ENCODE data around the gene IPO13. TPM values are rescaled to one million over a fixed set of nuclear protein-coding genes. Genes with fewer than 3 reads are reported as not detected.

Gene IPO13
- total RNA-seq, 1 donor from 2014 or later, result 60.6 TPM

- intact Hi-C loops (cut with DNase I), result no loop called here
- no peak for DNase-seq (ENCODE audit: low spot score)
These were observed 35.5 kb downstream of the IPO13 start for GRCh38 chr1:43982241-43982640.

GRCh38 chr1:43982808-43983207, 36.1 kb downstream of the IPO13 start:
- DNase-seq (ENCODE audit: low spot score), result no peak

GRCh38 chr1:43983253-43983899, 36.6 kb downstream of the IPO13 start:
- no peak for DNase-seq (ENCODE audit: low spot score)

More at GRCh38 chr1:43982808-43983207, 36.1 kb downstream of the IPO13 start:
- intact Hi-C loops (cut with DNase I), result no loop called here

DNA sequence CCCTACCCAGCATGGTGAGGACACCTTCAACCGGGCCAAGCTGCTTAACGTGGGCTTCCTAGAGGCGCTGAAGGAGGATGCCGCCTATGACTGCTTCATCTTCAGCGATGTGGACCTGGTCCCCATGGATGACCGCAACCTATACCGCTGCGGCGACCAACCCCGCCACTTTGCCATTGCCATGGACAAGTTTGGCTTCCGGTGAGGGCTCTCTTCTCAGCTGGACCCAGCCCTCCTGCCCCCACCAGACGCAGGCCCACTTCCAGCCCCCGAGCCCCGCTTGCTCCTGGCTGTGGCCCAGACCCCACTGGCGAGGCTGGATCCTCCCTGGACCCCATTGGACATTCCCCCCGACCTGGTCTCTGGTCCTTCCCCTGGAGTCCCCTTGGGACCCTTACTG, 38.1 kb downstream of the IPO13 start:
- no peak for DNase-seq (ENCODE audit: low spot score)
- intact Hi-C loops (cut with DNase I), result no loop called here

More at GRCh38 chr1:43983253-43983899, 36.6 kb downstream of the IPO13 start:
- intact Hi-C loops (cut with DNase I), result no loop called here

GRCh38 chr1:43985984-43986595, 39.3 kb downstream of the IPO13 start:
- no peak for DNase-seq (ENCODE audit: low spot score)
- intact Hi-C loops (cut with DNase I), result no loop called here

DNA sequence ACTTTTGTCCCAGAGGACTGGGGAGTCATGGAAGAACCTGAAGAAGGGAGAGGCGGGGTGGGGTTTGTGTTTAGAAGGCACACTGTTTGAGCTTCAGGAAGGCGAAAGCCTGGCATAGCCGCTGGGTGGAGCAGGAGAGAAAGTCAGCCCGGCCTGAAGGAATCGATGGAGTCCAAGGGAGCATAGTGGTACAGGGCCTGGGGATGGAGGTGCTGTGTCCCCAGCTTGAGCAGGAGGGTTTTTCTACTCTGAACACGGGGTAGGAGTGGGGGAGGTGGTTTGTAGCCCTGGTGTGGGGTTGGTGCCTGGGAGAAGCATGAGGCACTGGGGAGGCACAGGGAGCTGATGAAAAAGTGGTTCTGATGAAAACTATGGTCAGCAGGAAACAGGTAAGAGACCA, 40.0 kb downstream of the IPO13 start:
- DNase-seq (ENCODE audit: low spot score), result no peak

DNA sequence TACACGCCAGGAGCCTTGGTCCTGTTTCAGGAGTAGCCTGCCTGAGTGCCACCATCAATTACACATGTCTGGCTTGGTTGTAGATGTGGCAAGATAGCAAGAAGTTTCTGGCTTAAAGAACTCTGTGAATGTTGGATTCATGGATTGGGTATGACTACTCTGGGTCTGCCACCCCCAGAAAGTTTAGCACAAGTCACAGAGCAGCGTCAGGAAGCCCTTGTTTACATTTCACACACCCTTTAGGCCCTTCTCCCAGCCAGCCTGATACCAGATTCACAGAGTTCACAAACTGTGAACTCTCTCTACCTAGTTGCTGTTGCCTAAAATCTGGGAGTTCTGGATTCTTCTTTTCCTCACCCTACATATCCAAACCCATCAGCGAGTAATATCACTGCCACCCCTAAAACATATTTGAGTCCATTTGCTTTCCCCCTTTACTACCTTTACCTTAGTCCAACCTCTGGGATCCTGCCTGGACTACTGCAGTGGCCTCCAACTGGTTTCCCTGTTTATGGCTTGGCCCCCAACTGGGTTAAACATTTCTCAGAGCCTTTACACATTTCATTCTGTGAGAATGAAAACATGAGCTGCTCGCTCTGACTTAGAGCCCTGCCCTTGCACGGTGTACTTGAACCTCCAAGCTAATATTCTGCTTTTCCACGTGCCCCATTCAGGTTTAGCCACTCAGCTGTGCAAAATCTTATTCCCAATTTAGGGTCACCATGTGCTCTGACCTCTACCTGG, 40.6 kb downstream of the IPO13 start:
- no peak for DNase-seq (ENCODE audit: low spot score)
- intact Hi-C loops (cut with DNase I), result no loop called here

More for the DNA sequence above, 40.0 kb downstream of the IPO13 start:
- intact Hi-C loops (cut with DNase I), result no loop called here

DNA sequence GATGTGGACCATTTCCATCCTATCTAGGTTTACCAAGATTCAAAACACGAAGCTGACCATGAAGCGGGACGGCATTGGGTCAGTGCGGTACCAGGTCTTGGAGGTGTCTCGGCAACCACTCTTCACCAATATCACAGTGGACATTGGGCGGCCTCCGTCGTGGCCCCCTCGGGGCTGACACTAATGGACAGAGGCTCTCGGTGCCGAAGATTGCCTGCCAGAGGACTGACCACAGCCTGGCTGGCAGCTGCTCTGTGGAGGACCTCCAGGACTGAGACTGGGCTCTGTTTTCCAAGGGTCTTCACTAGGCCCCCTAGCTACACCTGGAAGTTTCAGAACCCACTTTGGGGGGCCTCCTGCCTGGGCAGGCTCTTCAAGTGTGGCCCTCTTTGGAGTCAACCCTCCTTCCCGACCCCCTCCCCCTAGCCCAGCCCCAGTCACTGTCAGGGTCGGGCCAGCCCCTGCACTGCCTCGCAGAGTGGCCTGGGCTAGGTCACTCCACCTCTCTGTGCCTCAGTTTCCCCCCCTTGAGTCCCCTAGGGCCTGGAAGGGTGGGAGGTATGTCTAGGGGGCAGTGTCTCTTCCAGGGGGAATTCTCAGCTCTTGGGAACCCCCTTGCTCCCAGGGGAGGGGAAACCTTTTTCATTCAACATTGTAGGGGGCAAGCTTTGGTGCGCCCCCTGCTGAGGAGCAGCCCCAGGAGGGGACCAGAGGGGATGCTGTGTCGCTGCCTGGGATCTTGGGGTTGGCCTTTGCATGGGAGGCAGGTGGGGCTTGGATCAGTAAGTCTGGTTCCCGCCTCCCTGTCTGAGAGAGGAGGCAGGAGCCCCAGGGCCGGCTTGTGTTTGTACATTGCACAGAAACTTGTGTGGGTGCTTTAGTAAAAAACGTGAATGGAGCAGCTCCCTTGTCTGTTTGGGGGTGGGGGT, 43.8 kb downstream of the IPO13 start:
- intact Hi-C loops (cut with DNase I), result no loop called here
- DNase-seq (ENCODE audit: low spot score), result no peak

GRCh38 chr1:43991200-43991475, 44.4 kb downstream of the IPO13 start:
- intact Hi-C loops (cut with DNase I), result no loop called here

DNA sequence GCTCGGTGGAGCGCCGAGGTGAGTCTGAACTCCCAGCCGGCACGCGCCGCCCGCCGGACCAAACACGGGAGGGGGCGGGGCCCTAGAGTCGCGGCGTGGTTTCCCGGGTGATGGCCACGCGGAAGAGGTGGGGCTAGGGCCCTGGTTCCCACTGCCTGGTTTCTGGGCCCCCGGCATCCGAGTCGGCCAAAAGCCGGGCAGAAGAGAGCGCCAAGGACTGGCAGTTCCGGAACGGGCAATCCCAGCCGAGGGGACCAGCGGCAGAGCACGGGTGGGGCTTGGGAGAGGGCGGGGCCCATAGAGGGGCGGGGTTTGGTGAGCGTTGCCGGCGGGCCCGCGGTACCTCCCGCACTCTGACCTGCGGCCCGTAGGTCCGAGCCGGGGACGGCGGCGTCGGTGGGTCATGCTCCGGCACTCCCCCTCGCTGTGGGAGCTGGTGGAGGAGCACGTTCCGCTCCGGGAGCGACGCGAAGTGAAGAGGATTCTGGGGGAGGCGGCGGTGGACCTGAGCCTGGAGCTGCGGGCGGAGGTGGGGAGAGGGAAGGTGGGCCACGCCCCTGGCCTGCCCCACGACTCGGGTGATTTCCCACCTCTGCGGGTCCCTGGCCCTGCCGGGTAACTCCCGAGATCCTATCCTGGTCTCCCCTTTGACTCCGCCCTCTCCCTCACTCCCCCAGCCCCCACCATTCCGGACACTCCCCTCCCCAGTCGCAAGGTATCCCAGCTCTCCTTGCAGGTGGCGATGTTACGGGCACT, 44.9 kb downstream of the IPO13 start, which contains the start of gene CCDC24:
Gene CCDC24 (plus strand): TSS at position 124 of the 756 bp plus-strand sequence. CDS start 280 bp downstream, at position 404.
- peak; percentile 93 for DNase-seq (ENCODE audit: low spot score)
- intact Hi-C loops (cut with DNase I), result no loop called here

More at GRCh38 chr1:43991200-43991475, 44.4 kb downstream of the IPO13 start:
- no peak for DNase-seq (ENCODE audit: low spot score)

- intact Hi-C loops (cut with DNase I), result no loop called here
- DNase-seq (ENCODE audit: low spot score), result no peak
These were observed 45.7 kb downstream of the IPO13 start for GRCh38 chr1:43992232-43992995.

- DNase-seq (ENCODE audit: low spot score), result no peak
- intact Hi-C loops (cut with DNase I), result no loop called here
These were observed 46.6 kb downstream of the IPO13 start for GRCh38 chr1:43993206-43993914.

DNA sequence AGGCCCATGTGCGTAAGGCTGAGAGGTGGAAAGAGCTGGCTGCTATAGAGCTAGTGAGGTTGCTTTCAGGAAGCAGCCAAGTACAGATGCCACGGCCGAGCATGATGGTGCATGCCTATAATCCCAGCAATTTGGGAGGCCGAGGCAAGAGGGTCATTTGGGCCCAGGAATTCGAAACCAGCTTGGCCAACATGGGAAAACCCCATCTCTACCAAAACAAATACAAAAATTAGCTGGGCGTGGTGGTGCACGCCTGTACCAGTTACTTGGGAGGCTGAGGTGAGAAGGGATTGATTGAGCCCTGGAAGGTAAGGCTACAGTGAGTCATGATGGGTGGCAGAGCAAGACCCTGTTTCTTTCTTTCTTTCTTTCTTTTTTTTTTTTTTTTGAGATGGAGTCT, 47.3 kb downstream of the IPO13 start:
- intact Hi-C loops (cut with DNase I), result no loop called here

DNA sequence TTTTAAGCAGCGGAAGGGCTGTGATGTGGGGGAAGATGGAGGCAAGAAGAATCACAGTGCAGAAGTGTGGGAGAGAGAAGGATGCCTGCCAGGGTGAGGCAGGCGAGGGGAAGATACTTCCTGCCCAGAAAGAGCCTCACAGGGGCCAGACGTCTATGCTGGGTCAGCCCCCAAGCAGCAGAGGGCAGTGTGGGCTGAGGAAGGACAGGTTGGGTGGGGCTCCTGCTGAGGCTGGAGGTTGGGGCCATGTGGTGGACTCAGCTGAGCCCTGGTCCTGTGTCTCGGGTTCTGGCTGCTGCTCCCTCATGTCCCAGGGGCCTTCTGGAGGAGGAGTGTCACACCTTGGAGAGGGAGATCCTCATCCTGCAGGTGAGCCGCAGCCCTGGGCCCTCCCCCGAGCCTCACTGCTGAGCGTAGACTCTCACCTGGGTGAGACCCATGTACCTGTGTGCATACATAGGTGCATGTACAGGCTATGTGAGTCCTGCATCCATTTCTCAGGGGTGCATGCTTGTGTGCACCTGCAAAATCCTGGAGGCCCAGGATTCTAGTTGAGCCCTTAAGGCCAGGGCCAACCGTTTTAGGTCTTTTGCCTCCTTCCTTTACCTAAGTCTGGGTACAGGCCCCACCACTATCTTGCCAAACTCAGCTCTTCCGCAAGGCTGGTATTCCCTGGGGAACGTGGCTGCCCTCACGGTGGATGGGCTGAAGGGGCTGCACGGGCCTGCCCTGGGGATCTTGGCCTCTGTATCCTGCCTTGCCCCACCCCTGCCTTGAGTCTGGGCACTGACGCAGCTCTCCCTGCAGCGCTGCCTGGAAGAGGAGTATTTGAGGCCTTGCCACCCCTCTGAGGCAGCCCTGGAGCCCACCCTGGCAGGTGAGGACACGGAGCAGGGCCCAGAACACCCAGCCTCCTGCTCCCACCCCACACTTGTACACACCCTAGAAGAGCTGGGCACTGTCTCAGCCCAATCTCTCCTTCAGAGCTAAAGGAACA, 48.3 kb downstream of the IPO13 start:
- no peak for DNase-seq (ENCODE audit: low spot score)

More for the DNA sequence above, 47.3 kb downstream of the IPO13 start:
- DNase-seq (ENCODE audit: low spot score), result no peak

GRCh38 chr1:43995984-43996732, 49.4 kb downstream of the IPO13 start:
- no peak for DNase-seq (ENCODE audit: low spot score)
- intact Hi-C loops (cut with DNase I), result no loop called here

More for the DNA sequence above, 48.3 kb downstream of the IPO13 start:
- intact Hi-C loops (cut with DNase I), result no loop called here

DNA sequence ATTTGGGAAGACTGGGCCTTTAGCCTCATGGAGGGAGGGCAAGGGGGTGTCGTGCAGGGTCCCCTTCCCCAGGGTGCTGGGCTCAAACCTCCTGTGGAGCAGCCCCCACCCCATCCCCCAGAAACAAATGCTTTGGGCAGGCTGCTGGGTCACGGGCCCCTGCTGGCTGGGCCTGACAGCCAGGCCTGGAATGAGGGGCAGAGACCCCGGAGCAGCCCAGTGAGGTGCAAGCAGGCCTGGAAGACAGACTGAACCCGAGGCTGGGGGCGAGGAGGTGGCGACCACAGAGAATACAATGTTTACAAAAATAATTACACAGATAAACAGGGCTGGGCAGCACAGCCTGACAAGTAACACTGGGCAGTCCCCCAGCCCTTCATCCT, 50.0 kb downstream of the IPO13 start:
- intact Hi-C loops (cut with DNase I), result no loop called here
- DNase-seq (ENCODE audit: low spot score), result no peak

Measured in cardiac septum (tissue), 1 donor.